ENCODE measurements around the gene ZNF511. TPM values are rescaled to one million over a fixed set of nuclear protein-coding genes. Genes with fewer than 3 reads are reported as not detected.

Gene ZNF511
- total RNA-seq = 40.4 and 40.7 TPM in 2 replicates

GRCh38 chr10:133308421-133309099 is at the start of gene ZNF511, which contains the start of gene TUBGCP2:
ZNF511 (plus strand) TSS chr10:133308914; CDS start chr10:133308944, 30 bp downstream.
TUBGCP2 (minus strand) TSS chr10:133308872; CDS start chr10:133302941, 5,931 bp downstream.

DNA sequence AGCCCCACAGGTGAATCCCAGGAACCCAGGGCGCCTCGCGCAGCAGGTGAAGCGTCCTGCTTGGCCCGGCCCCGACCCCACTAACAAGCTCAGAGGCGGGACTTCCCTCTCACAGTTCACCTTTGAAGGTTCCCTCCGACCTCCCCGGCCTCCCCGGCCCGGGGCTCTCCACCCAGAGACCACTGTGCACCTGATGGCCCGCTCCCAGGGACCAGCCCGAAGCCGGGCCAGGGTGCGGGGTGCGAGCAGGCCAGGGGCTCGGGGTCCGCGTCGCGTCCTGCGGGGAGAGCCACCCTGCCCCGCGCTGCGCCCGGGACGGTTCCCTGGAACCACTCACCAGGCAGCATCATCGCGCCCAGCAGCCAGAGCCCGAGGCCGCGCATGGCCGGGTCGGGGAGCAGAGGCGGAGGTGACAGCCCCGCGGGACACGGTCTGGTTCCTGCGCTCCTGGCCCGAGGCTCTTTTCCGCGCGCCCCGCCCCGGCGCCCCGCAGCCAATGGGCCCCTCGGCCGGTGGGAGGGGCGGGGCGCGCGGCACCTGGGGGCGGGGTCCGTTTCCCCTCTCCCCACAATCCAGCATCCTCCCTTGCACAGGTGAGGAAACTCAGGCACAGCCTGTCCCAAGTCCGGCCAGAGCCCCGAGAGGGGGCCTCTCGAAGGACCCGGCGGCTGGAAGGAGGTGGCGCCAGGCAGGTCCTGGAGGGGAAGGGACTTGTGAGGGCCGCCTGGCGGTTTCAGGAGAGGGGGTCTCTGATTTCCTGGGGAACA is 32.1 kb upstream of the ZNF511 start, which contains the start of gene ADAM8:
Gene ADAM8, minus strand, starts transcription at position 434 of the 767 bp plus-strand sequence. Its CDS starts 51 bp downstream, at position 383.

GRCh38 chr10:133336577-133337369 is 28.1 kb downstream of the ZNF511 start, which contains the start of gene CALY:
CALY (minus strand) TSS chr10:133336896; CDS start chr10:133328989, 7,907 bp downstream.

DNA sequence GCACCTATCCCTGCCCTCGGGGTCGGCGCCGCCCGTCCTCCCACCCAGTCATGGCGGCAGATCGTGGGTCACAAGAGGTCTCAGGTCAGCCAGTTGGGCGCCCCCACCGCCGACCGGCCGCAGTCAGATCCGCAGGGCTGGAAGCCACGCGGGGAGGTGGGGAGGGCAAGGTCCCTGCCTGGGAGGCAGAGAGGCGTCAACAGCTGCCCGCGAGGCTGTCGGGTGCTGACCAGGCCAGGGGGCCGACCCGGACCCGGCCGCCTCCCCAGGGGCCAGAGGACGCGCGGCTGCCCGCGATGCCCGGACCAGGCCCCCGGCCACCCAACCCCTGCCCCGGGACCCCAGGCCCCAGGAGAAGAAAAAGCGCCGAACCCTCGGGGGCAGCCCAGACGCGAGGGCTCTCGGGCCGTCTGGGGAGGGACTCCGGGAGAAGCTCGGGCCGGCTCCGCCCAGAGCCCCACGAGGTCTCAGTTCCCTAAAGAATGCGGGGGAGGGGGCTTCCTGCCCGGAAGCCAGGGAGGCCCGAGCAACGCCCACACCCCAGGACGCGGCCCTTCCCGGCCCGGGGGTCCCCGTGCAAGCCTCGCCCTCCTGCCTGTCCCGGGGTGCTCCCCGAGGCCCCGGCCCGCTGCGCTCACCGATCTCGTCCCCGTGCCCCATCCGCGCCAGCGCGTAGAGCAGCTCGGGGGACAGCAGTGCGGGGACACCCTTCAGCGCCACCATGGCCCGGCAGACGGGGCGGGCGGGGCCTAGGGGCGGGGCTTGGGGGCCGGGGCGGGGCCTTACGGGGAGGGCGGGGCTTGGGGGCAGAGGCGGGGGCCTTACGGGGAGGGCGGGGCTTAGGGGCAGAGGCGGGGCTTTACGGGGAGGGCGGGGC is 48.8 kb downstream of the ZNF511 start, which contains the start of gene FUOM:
Gene FUOM, minus strand, starts transcription at position 735 of the 877 bp plus-strand sequence. Its CDS starts 12 bp downstream, at position 723.

Other genes with a start within 250 kb of the ZNF511 start
- gene ADGRA1, start 221.0 kb upstream of the ZNF511 start, total RNA-seq = not detected in 2 replicates
- gene KNDC1, start 148.7 kb upstream of the ZNF511 start, total RNA-seq = 0.13 TPM in 1 of 2 replicates, not detected in the other
- gene UTF1, start 78.7 kb upstream of the ZNF511 start, total RNA-seq = not detected in 2 replicates
- gene VENTX, start 71.1 kb upstream of the ZNF511 start, total RNA-seq = not detected in 2 replicates
- gene ADAM8, start 32.0 kb upstream of the ZNF511 start, total RNA-seq = 1.5 and 3.8 TPM in 2 replicates
- gene TUBGCP2, start within 50 bp of the ZNF511 start, total RNA-seq = 37.1 and 39.6 TPM in 2 replicates
- gene CALY, start 28.0 kb downstream of the ZNF511 start, total RNA-seq = not detected in 2 replicates
- not detected in 2 replicates for gene PRAP1, start 38.5 kb downstream of the ZNF511 start, total RNA-seq
- 15.0 and 25.6 TPM in 2 replicates for gene FUOM, start 49.1 kb downstream of the ZNF511 start, total RNA-seq
- 138 and 146 TPM in 2 replicates for gene ECHS1, start 64.4 kb downstream of the ZNF511 start, total RNA-seq
- 3.3 and 4.5 TPM in 2 replicates for gene PAOX, start 70.3 kb downstream of the ZNF511 start, total RNA-seq
- 33.1 and 38.0 TPM in 2 replicates for gene MTG1, start 85.2 kb downstream of the ZNF511 start, total RNA-seq
- gene SPRN, start 115.7 kb downstream of the ZNF511 start, total RNA-seq = 0.05 TPM in 1 of 2 replicates, not detected in the other
- gene SCART1, start 145.0 kb downstream of the ZNF511 start, total RNA-seq = under 0.01 and 0.25 TPM in 2 replicates
- gene CYP2E1, start 218.4 kb downstream of the ZNF511 start, total RNA-seq = under 0.01 and 0.10 TPM in 2 replicates